Brain pericyte (primary cell): ENCODE measurements around the gene TDRD10.

Source experiments
- DNase-seq: peaks from one replicate; pipeline ENCODE4 v3.0.0-alpha.2; 2012; ENCODE audit warnings: low read depth, low spot score

The TDRD10 gene

GRCh38 chr1:154577346-154578057 is 75.5 kb downstream of the TDRD10 start:
- DNase-seq: no peak

- DNase-seq: no peak
Measured at GRCh38 chr1:154578058-154578418, 76.0 kb downstream of the TDRD10 start.

GRCh38 chr1:154579374-154579773 is 77.4 kb downstream of the TDRD10 start:
- no peak for DNase-seq

GRCh38 chr1:154581766-154582165 is 79.7 kb downstream of the TDRD10 start:
- DNase-seq: no peak

- no peak for DNase-seq
Measured at GRCh38 chr1:154582885-154583284, 80.9 kb downstream of the TDRD10 start.

GRCh38 chr1:154583773-154584172 is 81.8 kb downstream of the TDRD10 start:
- DNase-seq: no peak

GRCh38 chr1:154584267-154584994 is 82.4 kb downstream of the TDRD10 start:
- no peak for DNase-seq

GRCh38 chr1:154586231-154586630 is 84.2 kb downstream of the TDRD10 start:
- DNase-seq: no peak

- no peak for DNase-seq
Measured at GRCh38 chr1:154586641-154587040, 84.6 kb downstream of the TDRD10 start.

- no peak for DNase-seq
Measured at GRCh38 chr1:154589780-154590179, 87.8 kb downstream of the TDRD10 start.

GRCh38 chr1:154590756-154591155 is 88.7 kb downstream of the TDRD10 start:
- DNase-seq: no peak

- DNase-seq: no peak
Measured at GRCh38 chr1:154591206-154591605, 89.2 kb downstream of the TDRD10 start.

- no peak for DNase-seq
Measured at GRCh38 chr1:154593390-154593789, 91.4 kb downstream of the TDRD10 start.

- no peak for DNase-seq
Measured at GRCh38 chr1:154594811-154595210, 92.8 kb downstream of the TDRD10 start.

GRCh38 chr1:154595621-154596020 is 93.6 kb downstream of the TDRD10 start:
- DNase-seq: no peak
